GM18517 (cell line): ENCODE results near the gene ENOX1.

Source experiments
- ATAC-seq: cut with Tn5 transposase; IDR thresholded peaks from one replicate; pipeline ENCODE4 v1.9.1; 2021; ENCODE audit warnings: mild to moderate bottlenecking, moderate library complexity; ENCODE audit not compliant: unreplicated experiment

ENOX1 gene

GRCh38 chr13:43676320-43676719 is 110.5 kb downstream of the ENOX1 start:
- ATAC-seq = peak; percentile 98

- ATAC-seq = no peak
Measured at GRCh38 chr13:43675577-43675976, 111.2 kb downstream of the ENOX1 start.

GRCh38 chr13:43669964-43670363 is 116.8 kb downstream of the ENOX1 start:
- ATAC-seq = no peak

- ATAC-seq = no peak
Measured at GRCh38 chr13:43669101-43669500, 117.7 kb downstream of the ENOX1 start.

- ATAC-seq = no peak
Measured at GRCh38 chr13:43666403-43666802, 120.4 kb downstream of the ENOX1 start.

- no peak for ATAC-seq
Measured at GRCh38 chr13:43665388-43665787, 121.4 kb downstream of the ENOX1 start.

GRCh38 chr13:43664700-43665191 is 122.0 kb downstream of the ENOX1 start:
- ATAC-seq = no peak

GRCh38 chr13:43663474-43664090 is 123.2 kb downstream of the ENOX1 start:
- ATAC-seq = no peak

GRCh38 chr13:43662976-43663375 is 123.8 kb downstream of the ENOX1 start:
- ATAC-seq = no peak

GRCh38 chr13:43661161-43661830 is 125.5 kb downstream of the ENOX1 start:
- no peak for ATAC-seq

GRCh38 chr13:43657485-43657884 is 129.3 kb downstream of the ENOX1 start:
- ATAC-seq = no peak

- no peak for ATAC-seq
Measured at GRCh38 chr13:43653980-43654379, 132.8 kb downstream of the ENOX1 start.

GRCh38 chr13:43653395-43653794 is 133.4 kb downstream of the ENOX1 start:
- no peak for ATAC-seq

GRCh38 chr13:43652760-43653159 is 134.0 kb downstream of the ENOX1 start:
- no peak for ATAC-seq

- no peak for ATAC-seq
Measured at GRCh38 chr13:43650882-43651281, 135.9 kb downstream of the ENOX1 start.

- ATAC-seq = no peak
Measured at GRCh38 chr13:43648733-43649132, 138.0 kb downstream of the ENOX1 start.

GRCh38 chr13:43647471-43647870 is 139.3 kb downstream of the ENOX1 start:
- ATAC-seq = no peak

- ATAC-seq = no peak
Measured at GRCh38 chr13:43640476-43640875, 146.3 kb downstream of the ENOX1 start.

- ATAC-seq = no peak
Measured at GRCh38 chr13:43631106-43631505, 155.7 kb downstream of the ENOX1 start.

GRCh38 chr13:43629691-43630480 is 156.9 kb downstream of the ENOX1 start:
- ATAC-seq = no peak

- ATAC-seq = no peak
Measured at GRCh38 chr13:43626994-43627393, 159.8 kb downstream of the ENOX1 start.

- ATAC-seq = no peak
Measured at GRCh38 chr13:43614063-43614462, 172.7 kb downstream of the ENOX1 start.
